MCF 10A (cell line): Measurements from ENCODE around the gene CLEC16A. TPM values are rescaled to one million over a fixed set of nuclear protein-coding genes. Genes with fewer than 3 reads are reported as not detected.

Experiments used
- BruUV-seq: library from RNA; stranded (reverse); fragments of 400-500 nt; replicated peaks from 2 replicates; lab custom pipeline; 2021; lab: Mats Ljungman, UMichigan
- CTCF ChIA-PET: fragments of 300-600 bp; sonication (Branson Sonifier 250); formaldehyde crosslinking; extraction: SDS; loops from one replicate; lab custom pipeline; 2021; ENCODE audit warnings: antibody characterized with exemption, inconsistent platforms; lab: Yijun Ruan, JAX
- POLR2A ChIA-PET: fragments of 300-600, 350-650 bp; sonication (Branson Sonifier 250); formaldehyde crosslinking; extraction: SDS; loops from one replicate; lab custom pipeline; 2020; ENCODE audit warnings: antibody characterized with exemption, inconsistent platforms; lab: Yijun Ruan, JAX
- DNase-seq: peaks from one replicate; pipeline ENCODE4 v3.0.0-alpha.2; 2018; ENCODE audit not compliant: unreplicated experiment
- H3K27ac Mint-ChIP-seq: one replicate; pipeline ENCODE4 v1.8.0; 2022; ENCODE audit warnings: mild to moderate bottlenecking, low read depth, mixed read lengths; ENCODE audit not compliant: unreplicated experiment
- H3K27me3 Mint-ChIP-seq: one replicate; pipeline ENCODE4 v1.8.0; 2022; ENCODE audit warnings: mixed read lengths; ENCODE audit not compliant: insufficient read depth, unreplicated experiment
- H3K36me3 Mint-ChIP-seq: one replicate; pipeline ENCODE4 v1.8.0; 2022; ENCODE audit warnings: mild to moderate bottlenecking, moderate library complexity, mixed read lengths; ENCODE audit not compliant: insufficient read depth, unreplicated experiment
- H3K4me1 Mint-ChIP-seq: one replicate; pipeline ENCODE4 v1.8.0; 2022; ENCODE audit warnings: mixed read lengths; ENCODE audit not compliant: insufficient read depth, unreplicated experiment
- H3K4me3 Mint-ChIP-seq: one replicate; pipeline ENCODE4 v1.8.0; 2022; ENCODE audit warnings: mild to moderate bottlenecking, moderate library complexity, mixed read lengths; ENCODE audit not compliant: unreplicated experiment
- H3K9me3 Mint-ChIP-seq: one replicate; pipeline ENCODE4 v1.8.0; 2022; ENCODE audit warnings: mixed read lengths; ENCODE audit not compliant: unreplicated experiment
- intact Hi-C: fragments of 100-400 bp; cut with micrococcal nuclease; formaldehyde crosslinking; loops from 2 replicates; pipeline ENCODE4 v1.14.1; 2022
- total RNA-seq: library from RNA; stranded (reverse); gene quantifications from 2 replicates; pipeline ENCODE4 v1.2.3, GENCODE V29; 2022
- TF ChIP-seq, protein P1 (sequence below): fragments of 200-600 bp; IDR thresholded peaks from one replicate; pipeline ENCODE4 v1.8.0; 2022; ENCODE audit warnings: antibody characterized with exemption, mild to moderate bottlenecking; ENCODE audit not compliant: unreplicated experiment

The CLEC16A gene
- total RNA-seq, 1 experiment from 2014 or later, result 32.4 TPM

DNA sequence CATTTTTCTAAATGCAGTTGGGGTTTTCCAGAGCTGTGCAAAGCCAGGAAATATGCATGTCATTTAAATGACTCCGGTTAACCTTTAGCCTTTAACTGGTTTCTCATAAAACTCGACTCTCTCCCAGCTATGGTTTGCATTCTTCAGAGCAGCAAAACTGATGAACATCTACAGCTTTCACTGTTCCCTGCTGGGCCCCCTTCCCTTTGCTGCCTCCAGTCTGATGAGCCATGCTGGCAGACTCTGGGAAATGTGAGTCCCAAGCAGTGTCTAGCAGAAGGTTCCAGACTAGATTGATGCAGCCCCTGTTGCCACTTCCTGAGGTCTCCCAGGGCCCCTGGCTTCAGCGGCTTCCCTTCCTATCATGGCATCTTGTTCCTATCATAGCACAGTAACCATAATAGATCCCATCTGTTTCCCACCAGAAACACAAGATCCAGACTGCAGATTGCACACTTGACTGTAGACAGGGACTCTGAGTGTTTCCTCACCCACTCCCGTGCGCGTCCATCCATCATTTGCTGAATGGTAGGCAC, 135.4 kb downstream of the CLEC16A start:
- Mint-ChIP-seq H3K4me3 (no peak overlapping the region), H3K9me3 (no peaks in the 10 kb centered on the region), H3K27me3 (no peaks in the 10 kb centered on the region), H3K27ac (peak overlapping the region; percentile 31), H3K36me3 (peaks cover 14% of the 10 kb centered on the region), H3K4me1 (peaks cover 27% of the 10 kb centered on the region)
- ChIA-PET CTCF (no interaction called here), POLR2A (interaction anchor here (0.7 to 1.1 kb wide), 2 partner anchors 13 to 949 kb away, joined by 3 read pairs; no protein-coding TSS in a partner anchor)
- no TSS peak for BruUV-seq
- TF ChIP-seq, protein P1, sequence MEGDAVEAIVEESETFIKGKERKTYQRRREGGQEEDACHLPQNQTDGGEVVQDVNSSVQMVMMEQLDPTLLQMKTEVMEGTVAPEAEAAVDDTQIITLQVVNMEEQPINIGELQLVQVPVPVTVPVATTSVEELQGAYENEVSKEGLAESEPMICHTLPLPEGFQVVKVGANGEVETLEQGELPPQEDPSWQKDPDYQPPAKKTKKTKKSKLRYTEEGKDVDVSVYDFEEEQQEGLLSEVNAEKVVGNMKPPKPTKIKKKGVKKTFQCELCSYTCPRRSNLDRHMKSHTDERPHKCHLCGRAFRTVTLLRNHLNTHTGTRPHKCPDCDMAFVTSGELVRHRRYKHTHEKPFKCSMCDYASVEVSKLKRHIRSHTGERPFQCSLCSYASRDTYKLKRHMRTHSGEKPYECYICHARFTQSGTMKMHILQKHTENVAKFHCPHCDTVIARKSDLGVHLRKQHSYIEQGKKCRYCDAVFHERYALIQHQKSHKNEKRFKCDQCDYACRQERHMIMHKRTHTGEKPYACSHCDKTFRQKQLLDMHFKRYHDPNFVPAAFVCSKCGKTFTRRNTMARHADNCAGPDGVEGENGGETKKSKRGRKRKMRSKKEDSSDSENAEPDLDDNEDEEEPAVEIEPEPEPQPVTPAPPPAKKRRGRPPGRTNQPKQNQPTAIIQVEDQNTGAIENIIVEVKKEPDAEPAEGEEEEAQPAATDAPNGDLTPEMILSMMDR, result no peak
- DNase-seq, result peak; percentile 26
- intact Hi-C loops, result loop anchor here (10.0 kb wide), 1 partner anchor 85 kb away; no protein-coding TSS in a partner anchor

DNA sequence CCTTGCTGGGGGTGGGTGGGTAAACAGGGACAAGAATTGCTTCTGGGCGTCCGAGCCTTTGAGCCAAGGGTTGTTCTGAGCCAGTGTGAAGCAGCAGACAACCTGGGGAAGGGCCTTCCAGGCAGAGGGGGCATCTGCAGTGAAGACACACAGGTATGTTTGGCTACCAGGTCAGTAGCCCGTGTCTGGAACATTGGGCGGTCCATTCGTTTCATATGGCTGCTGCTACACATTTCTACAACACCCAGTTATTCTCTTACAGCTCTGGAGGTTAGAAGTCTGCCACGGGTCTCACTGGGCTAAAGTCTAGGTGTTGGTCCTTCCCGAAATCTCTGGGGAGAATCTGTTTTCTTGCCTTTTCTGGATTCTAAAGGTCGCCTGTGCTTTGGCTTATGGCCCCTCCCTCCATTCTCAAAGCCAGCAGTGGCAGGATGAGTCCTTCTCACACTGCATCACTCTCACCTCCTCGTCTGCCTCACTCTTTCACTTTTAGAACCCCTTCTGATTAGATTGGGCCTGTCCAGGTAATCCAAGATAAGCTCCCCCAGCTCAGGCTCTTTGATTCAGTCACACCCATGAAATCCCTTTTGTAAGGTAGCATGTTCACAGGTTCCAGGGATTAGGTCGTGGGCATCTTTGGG, 136.1 kb downstream of the CLEC16A start:
- POLR2A ChIA-PET, result no interaction called here
- BruUV-seq, result no TSS peak
- Mint-ChIP-seq H3K27ac (no peak overlapping the region), H3K36me3 (peaks cover 10% of the 10 kb centered on the region), H3K4me1 (peaks cover 27% of the 10 kb centered on the region), H3K4me3 (no peak overlapping the region), H3K9me3 (no peaks in the 10 kb centered on the region), H3K27me3 (no peaks in the 10 kb centered on the region)
- intact Hi-C loops, result no loop called here
- TF ChIP-seq, protein P1, result no peak
- CTCF ChIA-PET, result interaction anchor here (1.0 kb wide), 1 partner anchor 175 kb away, joined by 5 read pairs; no protein-coding TSS in a partner anchor
- DNase-seq, result no peak

DNA sequence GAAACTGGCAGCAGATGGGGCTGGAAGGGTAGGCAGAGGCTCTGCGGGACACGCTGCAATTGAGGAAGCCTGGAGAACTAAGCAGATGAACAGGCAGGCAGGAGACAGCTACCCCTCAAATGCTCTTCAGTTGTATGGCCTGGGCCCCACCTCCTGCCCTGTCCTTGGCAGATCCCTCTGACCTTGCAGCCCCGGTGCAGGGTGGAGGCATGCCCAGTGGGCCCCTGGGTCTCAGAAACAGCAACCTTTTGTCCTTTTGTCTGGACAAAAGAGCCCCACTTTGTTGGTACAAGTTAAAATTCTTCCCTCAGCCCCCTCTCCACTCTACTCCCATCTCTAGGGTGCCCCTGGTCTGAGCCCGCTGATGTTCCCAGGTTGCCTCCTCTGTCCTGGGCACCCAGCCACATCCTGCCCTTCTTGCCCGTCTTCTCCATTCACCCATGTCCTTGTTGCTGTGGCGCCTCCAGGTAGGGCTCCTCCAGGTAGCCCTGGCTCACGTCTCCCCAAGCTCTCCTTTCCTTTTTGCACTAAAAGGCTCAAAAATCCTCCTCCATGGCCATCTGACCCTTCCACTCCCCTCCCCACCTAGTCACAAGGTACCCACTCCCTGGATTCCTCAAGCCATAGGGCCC, 136.8 kb downstream of the CLEC16A start:
- DNase-seq, result no peak
- Mint-ChIP-seq H3K36me3 (peaks cover 10% of the 10 kb centered on the region), H3K4me3 (no peak overlapping the region), H3K27ac (no peak overlapping the region), H3K9me3 (no peaks in the 10 kb centered on the region), H3K27me3 (no peaks in the 10 kb centered on the region), H3K4me1 (peaks cover 27% of the 10 kb centered on the region)
- POLR2A ChIA-PET, result no interaction called here
- intact Hi-C loops, result no loop called here
- CTCF ChIA-PET, result interaction anchor here (1.0 kb wide), 1 partner anchor 174 kb away, joined by 5 read pairs; no protein-coding TSS in a partner anchor
- TF ChIP-seq, protein P1, result no peak
- no TSS peak for BruUV-seq
